Colon (tissue), 2 donors: ENCODE results near the gene IFITM2.
"Not testable (repeated sequence)": the region's sequence is repeated elsewhere in the genome, so short reads cannot be mapped to it uniquely, and the experiment has no call there.

Experiments
- FAIRE-seq: peaks from 2 replicates; lab custom pipeline; 2012; peaks lifted over from hg19 to GRCh38; lab: Jason Lieb, UNC
- donor health status: control.
- donor health status: control.

Gene IFITM2

DNA sequence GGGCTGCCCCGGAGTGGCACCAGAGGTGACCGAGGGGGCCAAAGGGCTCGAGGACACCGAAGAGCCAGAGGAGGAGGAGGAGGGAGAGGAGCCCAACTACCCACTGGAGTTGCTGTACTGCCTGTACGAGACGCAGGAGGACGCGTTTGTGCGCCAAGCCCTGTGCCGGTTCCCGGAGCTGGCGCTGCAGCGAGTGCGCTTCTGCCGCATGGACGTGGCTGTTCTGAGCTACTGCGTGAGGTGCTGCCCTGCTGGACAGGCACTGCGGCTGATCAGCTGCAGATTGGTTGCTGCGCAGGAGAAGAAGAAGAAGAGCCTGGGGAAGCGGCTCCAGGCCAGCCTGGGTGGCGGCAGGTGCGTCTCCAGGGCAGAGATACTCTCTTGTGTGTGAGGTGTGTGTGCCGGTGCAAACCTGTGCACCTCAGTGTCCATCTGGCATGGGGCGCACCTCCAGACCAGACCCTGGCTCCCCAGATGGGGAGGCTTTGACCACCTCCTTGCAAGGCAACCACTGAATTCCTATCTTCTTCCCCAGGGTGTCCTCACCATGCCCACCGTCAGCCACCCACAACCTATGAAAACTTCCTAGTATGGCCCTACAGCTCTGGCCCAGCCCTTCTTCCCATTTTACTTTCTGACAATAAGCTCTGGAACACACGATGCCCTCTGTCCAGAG lies 26.0 kb upstream of the IFITM2 start:
- FAIRE-seq, result no peak

DNA sequence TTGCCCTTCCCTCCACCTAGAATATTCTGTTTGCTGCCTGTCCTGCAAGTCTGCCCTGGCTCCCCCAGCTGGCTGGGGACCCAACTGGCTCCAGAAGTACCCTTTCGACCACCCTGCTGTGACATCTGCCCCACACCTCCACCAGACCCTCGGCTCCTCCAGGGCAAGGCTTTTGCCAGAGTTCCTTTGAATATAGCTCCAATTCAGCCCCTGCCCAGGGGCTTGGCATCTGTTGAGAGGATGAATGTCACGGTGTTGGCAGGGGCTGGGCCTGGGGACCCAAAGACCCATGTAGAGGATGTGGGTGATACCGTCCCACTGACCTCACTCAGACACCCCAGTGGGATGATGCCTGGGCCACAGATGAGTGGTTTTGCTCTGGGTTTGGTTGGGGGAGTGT lies 25.4 kb upstream of the IFITM2 start:
- no peak for FAIRE-seq

- no peak for FAIRE-seq
Measured at GRCh38 chr11:282630-283360, 24.8 kb upstream of the IFITM2 start.

DNA sequence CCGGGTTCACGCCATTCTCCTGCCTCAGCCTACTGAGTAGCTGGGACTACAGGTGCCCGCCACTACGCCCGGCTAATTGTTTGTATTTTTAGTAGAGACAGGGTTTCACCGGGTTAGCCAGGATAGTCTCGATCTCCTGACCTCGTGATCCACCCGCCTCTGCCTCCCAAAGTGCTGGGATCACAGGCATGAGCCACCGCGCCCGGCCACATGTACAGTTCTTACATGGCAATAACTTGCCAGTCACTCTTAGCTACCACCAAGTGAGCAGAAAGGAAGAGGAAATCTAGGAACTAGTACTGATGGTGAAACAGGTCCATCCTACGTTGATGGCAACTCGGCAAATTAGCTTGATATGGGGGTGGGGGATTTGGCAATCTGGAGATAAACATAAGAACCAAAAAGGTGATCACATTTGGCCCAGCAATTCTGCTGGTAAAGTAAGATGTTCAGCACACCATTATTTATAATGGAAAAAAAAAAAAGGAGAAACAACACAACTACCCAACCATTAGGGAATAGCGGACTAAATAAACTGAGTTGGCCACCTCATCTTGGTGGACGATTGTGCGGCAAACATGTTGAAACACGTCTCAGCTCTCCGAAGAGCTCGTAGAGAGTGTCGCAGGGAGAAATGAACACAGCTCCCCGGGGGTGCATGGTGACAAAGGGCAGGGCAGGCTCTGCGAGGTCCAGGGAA lies 24.1 kb upstream of the IFITM2 start:
- FAIRE-seq, result no peak

GRCh38 chr11:284105-285020 lies 23.3 kb upstream of the IFITM2 start:
- FAIRE-seq, result no peak

DNA sequence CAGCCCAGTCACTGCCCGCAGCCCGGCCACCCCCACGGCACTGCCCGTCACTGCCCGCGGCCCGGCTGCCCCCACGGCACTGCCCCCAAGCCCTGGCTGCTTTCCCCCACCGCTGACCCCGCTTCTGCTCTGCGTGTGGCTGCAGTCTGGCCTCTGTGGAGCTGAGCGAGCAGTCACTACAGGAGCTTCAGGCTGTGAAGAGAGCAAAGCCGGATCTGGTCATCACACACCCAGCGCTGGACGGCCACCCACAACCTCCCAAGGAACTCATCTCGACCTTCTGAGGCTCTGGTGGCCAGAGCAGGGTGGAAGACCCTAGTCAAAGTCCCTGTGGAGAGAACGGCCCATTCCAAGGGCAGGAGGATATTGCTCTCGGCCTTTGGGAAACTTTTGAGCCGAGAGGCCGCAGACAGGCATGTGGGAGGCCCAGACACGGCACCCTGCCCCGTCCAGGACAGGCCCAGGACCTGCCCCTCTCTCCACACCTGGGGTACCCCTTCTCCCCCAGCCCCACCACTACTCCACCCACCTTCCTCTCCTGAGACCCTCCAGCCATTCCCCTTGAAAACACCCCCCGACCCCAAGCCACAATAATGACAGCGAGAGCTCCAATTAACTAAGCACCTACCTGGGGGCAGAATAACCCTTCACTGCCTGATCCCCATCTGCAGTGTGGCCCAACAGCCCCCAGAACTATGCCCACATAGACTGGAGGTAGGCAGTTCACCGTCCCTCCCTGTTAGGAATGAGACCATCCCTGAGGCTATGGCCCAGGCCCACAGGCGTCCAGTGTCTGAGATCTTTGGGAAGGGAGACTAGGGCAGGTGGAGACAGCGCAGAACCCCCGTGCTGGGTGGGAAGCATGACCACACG lies 22.4 kb upstream of the IFITM2 start:
- no peak for FAIRE-seq

DNA sequence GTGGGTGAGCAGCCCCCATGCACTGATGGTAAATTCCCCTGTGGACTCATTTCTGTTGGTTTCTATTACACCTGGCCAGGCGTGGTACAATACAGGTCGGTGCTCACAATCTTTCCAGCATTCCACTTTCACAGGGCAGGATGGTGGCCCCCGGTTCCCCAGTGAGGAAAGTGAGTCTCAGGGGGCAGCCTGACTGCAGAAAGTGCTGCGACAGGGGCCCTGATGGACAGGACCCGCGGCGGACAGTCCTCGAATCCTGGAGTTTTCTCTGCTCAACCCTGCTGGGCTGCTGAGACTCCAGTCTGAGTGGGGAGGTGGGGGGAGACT lies 21.8 kb upstream of the IFITM2 start:
- no peak for FAIRE-seq

- FAIRE-seq, result not testable (repeated sequence)
Measured at GRCh38 chr11:286977-287820, 20.4 kb upstream of the IFITM2 start.

DNA sequence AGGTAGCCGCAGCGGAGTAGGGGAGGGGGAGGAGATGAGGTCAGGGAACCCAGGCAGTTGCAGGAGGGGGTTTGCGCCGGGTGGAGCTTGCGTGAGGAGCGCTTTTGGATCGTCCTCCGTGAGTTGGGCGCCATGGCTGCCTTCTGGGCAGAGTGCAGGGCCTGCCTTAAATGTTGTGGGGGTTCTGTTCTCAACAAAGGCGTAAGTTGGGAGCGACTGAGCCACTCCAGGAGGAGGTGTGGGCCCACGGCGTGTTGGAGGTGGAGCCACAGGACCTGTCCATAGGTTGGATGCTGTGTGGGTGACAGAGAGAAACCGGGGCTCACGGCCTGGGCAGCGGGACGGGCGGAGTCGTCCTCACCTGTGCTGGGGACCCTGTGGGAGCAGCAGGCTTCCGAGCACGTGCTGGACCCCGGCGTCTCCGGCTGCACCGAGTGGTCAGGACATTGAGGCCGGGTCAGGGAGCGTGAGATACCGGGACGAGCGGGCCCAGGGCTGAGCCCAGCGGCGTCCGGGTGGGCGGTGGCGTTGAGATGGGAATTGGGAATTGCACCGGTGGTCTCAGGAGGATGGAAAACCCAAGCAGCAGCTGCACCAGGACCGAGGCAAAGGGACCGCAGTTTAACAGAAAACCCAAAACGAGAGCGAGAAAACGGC lies 19.7 kb upstream of the IFITM2 start:
- no peak for FAIRE-seq

DNA sequence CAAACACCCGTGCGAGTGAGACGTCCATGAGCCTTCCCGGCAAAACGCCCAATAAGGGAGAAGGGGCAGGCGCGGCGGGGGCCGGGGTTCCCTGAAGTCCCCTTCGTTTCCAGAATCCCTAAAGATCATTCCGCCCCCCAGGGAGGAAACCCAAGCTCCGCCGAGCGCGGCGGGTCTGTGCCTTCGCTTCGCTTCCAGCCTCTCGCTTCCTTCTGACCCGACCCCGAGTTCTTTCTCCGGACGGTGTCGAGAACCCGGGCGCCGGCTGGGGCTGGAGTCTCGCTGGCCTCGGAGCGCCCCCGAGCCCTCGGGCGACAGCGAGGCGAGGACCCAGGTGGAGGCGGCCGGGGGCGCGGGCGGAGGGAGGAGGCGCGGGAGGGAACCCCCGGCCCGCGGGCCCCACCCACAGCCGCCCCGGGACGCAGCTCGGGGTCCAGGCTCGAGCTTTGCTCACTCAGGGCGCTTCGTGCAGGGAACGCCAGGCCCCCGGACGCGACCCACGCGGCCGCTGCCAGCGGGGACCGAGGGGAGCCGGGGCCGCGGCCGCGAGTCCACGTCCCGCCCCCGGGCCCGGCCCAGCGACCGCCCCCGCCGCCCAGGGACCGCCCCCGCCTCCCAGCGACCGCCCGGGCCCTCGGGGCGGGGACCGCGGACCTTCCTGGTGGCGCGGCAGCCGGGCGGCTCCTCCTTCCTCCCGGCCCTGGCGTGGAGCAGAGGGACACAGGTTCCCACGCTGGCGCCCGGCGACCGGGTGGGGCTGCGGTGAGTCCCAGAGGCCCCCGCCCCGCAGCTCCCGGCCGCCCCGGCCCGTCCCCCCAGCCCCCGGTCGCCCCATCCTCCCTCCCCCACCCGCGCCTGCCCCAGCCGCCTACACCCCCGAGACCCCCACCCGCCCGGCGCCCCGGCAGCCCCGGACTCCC lies 18.9 kb upstream of the IFITM2 start, which contains the start of gene PGGHG:
TSS of gene PGGHG (plus strand) at position 649 of the 920 bp plus-strand sequence. CDS start 691 bp downstream, outside the sequence.
- FAIRE-seq, result no peak

DNA sequence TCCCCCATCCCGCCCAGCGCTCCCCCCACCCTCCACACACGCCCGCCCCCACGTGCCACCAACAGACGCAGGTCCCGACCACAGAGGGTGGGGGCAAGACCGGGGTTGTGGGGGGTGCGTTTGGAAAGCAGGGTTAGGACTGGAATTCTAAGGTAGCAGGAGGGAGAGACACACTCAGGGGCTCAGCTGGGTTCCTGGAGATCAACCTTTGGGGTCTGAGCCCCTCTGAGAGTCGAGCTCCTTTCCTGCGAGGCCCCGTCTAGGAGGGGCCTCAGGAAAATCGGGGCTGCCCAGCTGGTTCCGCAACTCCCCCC lies 18.3 kb upstream of the IFITM2 start:
- no peak for FAIRE-seq

- FAIRE-seq, result no peak
Measured at GRCh38 chr11:289712-290620, 17.6 kb upstream of the IFITM2 start.

DNA sequence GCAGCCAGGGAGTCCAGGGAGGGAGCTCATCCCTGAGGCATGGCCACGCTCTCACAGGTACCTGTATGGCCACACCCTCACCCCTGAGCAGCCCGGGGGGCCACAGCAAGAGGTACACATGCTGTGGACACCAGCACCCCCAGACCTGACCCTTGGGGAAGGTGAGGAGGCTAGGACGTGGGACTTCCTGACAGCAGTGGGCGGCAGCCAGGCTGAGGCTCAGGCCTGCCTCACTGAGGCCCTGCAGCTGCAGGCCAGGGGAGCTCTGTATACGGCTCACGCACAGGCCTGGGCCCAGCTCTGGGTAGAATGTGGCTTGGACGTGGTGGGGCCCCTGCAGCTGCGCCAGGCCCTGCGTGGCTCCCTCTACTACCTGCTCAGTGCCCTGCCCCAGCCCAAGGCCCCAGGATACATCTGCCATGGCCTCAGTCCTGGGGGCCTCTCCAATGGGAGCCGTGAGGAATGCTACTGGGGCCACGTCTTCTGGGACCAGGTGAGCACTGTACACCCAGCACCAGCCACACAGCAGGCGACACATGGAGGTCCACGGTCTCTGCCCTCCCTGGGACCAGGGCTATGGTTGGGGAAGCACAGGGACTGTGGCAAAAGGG lies 16.9 kb upstream of the IFITM2 start:
- FAIRE-seq, result no peak

GRCh38 chr11:291281-292210 lies 16.1 kb upstream of the IFITM2 start:
- FAIRE-seq, result no peak

DNA sequence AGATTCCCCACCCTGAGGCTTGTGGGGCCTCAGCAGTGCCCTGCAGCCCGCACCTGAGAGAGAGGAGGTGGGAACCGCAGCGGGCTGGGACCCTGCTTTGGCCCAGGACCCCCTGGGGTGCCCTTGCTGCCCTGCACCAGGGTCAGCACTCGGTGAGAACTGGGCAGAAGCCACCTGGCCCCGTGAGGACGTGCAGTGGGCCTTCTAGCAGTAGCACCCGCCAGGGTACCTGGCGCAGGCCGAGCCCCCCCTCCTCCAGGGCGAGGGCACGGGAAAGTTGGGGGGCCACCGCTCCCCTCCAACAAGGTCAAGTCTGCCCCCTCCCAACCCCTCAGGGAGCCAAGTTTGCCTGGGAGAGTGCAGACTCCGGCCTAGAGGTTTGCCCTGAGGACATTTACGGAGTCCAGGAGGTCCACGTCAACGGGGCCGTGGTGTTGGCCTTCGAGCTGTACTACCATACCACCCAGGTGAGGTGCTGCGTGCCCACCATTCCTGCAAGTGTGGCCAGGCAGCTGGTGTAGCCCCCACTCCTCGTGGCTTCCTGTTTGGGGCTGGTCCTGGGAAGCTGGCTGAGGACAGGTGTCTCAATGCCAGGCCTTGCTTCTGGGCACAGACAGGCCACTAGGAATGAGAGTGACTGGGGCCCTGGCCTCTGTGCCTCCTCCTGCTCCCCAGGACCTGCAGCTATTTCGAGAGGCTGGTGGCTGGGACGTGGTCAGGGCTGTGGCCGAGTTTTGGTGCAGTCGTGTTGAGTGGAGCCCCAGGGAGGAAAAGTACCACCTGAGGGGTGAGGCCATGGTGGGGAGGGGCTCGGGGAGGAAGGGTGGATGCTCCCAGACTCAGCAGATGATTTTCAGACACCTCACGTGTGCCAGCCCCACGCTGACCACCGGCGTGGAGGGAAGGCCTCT lies 15.2 kb upstream of the IFITM2 start:
- no peak for FAIRE-seq
